GM15510 (cell line): ENCODE data around the gene AP1G1.

Source experiments
- POLR2A ChIP-seq: IDR thresholded peaks from 3 replicates; pipeline ENCODE4 v1.6.1; 2011; ENCODE audit warnings: borderline replicate concordance; ENCODE audit not compliant: insufficient read length; ENCODE audit errors: extremely low read depth

AP1G1 gene

GRCh38 chr16:71726476-71727315 is 81.9 kb downstream of the AP1G1 start:
- no peak for TF ChIP-seq POLR2A

- TF ChIP-seq POLR2A = no peak
Measured at GRCh38 chr16:71724320-71724751, 84.3 kb downstream of the AP1G1 start, which contains the start of gene PHLPP2. PHLPP2 (minus strand) TSS chr16:71724701; CDS start chr16:71714795, 9,906 bp downstream.

- peak; percentile 49 for TF ChIP-seq POLR2A
Measured at GRCh38 chr16:71723537-71724319, 84.9 kb downstream of the AP1G1 start.

- no peak for TF ChIP-seq POLR2A
Measured at GRCh38 chr16:71722801-71723536, 85.7 kb downstream of the AP1G1 start.

GRCh38 chr16:71721066-71721740 is 87.4 kb downstream of the AP1G1 start:
- TF ChIP-seq POLR2A = no peak

- TF ChIP-seq POLR2A = no peak
Measured at GRCh38 chr16:71712501-71712900, 96.1 kb downstream of the AP1G1 start.

GRCh38 chr16:71711789-71712188 is 96.8 kb downstream of the AP1G1 start:
- TF ChIP-seq POLR2A = no peak

GRCh38 chr16:71709229-71709781 is 99.3 kb downstream of the AP1G1 start:
- TF ChIP-seq POLR2A = no peak

- TF ChIP-seq POLR2A = no peak
Measured at GRCh38 chr16:71708696-71709095, 99.9 kb downstream of the AP1G1 start.

- TF ChIP-seq POLR2A = no peak
Measured at GRCh38 chr16:71707199-71707598, 101.4 kb downstream of the AP1G1 start.

GRCh38 chr16:71706046-71706445 is 102.6 kb downstream of the AP1G1 start:
- TF ChIP-seq POLR2A = no peak

GRCh38 chr16:71703333-71703732 is 105.3 kb downstream of the AP1G1 start:
- TF ChIP-seq POLR2A = no peak

GRCh38 chr16:71700831-71701230 is 107.8 kb downstream of the AP1G1 start:
- TF ChIP-seq POLR2A = no peak

GRCh38 chr16:71698491-71698890 is 110.1 kb downstream of the AP1G1 start:
- no peak for TF ChIP-seq POLR2A
